ENCODE results near the gene ACSL5.

Gene ACSL5

DNA sequence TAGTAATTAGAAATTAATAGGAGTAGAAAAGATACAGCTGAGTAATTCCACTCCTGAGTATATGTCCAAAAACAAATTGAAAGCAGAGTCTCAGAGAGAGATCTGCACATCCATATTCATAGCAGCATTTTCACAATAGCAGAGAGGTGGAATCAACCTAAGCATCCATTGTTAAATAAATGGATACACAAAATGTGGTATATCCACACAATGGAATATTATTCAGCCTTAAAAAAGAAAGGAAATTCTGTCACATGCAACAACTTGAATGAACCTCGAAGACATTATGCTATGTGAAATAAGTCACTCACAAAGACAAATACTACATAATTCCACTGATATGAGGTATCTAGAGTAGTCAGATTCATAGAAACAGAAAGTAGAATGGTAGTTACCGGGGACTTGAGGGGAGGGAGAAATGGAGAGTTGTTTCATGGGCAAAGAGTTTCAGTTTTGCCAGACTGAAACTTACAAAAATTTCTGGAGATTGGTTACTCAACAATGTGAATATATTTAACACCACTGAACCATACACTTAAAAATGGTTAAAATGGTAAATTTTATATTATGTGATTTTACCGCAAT is 91.5 kb downstream of the ACSL5 start:
- DNase-seq (ENCODE audit: low read depth): no peak
- in situ Hi-C loops (cut with HindIII; ENCODE audit: low sequenced_read_pairs): no loop called here
- no peak overlapping the region for H3K4me3 ChIP-seq (ENCODE audit: low read depth, low read length)
- TF ChIP-seq, protein P1, sequence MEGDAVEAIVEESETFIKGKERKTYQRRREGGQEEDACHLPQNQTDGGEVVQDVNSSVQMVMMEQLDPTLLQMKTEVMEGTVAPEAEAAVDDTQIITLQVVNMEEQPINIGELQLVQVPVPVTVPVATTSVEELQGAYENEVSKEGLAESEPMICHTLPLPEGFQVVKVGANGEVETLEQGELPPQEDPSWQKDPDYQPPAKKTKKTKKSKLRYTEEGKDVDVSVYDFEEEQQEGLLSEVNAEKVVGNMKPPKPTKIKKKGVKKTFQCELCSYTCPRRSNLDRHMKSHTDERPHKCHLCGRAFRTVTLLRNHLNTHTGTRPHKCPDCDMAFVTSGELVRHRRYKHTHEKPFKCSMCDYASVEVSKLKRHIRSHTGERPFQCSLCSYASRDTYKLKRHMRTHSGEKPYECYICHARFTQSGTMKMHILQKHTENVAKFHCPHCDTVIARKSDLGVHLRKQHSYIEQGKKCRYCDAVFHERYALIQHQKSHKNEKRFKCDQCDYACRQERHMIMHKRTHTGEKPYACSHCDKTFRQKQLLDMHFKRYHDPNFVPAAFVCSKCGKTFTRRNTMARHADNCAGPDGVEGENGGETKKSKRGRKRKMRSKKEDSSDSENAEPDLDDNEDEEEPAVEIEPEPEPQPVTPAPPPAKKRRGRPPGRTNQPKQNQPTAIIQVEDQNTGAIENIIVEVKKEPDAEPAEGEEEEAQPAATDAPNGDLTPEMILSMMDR (IDR thresholded peaks at IDR 0.05; ENCODE audit: low read depth, low read length, missing control alignments): no peak

DNA sequence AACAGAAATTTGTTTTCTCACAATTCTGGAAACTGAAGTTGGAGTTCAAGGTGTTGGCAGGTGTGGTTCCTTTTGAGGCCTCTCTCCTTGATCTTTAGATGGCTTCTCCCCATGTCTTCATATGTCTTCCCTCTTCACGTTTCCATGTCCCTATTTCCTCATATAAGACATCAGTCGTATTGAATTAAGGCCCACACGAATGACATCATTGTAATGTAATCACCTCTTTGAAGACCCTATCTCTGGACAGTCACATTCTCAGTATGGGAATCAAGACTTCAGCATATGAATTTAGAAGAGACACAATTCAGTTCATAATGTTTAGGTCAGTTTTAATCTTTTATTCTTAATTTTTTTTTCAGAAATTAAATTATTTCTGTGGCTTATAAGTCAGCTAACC is 92.9 kb downstream of the ACSL5 start:
- no peak for DNase-seq (ENCODE audit: low read depth)
- TF ChIP-seq, protein P1 (IDR thresholded peaks at IDR 0.05; ENCODE audit: low read depth, low read length, missing control alignments): no peak
- H3K4me3 ChIP-seq (ENCODE audit: low read depth, low read length): no peak overlapping the region
- in situ Hi-C loops (cut with HindIII; ENCODE audit: low sequenced_read_pairs): no loop called here

DNA sequence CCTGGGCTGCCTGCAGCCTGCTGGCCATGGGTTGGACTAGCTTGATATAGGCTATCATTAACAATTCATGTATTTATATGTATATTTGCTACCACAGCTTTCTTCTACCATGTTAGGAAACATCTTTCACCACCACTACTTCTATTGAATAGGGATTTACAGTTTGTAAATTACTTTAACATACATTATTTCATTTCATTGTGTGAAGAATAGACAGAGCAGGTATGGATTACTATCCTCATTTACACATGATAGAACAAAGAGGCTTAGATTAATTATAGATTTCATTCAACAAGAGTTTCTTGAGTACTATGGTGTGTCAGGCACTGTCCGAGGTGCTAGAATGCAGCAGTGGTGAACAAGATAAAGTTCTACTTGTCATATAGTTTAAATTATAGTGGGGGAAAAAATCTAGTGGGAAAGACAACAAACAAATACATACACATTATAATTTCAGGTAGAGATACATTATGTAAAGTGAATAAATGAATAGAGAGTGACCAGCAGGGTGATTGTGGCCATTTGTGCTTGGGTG is 93.7 kb downstream of the ACSL5 start:
- in situ Hi-C loops (cut with HindIII; ENCODE audit: low sequenced_read_pairs): no loop called here
- no peak for DNase-seq (ENCODE audit: low read depth)
- H3K4me3 ChIP-seq (ENCODE audit: low read depth, low read length): no peak overlapping the region
- TF ChIP-seq, protein P1 (IDR thresholded peaks at IDR 0.05; ENCODE audit: low read depth, low read length, missing control alignments): no peak

DNA sequence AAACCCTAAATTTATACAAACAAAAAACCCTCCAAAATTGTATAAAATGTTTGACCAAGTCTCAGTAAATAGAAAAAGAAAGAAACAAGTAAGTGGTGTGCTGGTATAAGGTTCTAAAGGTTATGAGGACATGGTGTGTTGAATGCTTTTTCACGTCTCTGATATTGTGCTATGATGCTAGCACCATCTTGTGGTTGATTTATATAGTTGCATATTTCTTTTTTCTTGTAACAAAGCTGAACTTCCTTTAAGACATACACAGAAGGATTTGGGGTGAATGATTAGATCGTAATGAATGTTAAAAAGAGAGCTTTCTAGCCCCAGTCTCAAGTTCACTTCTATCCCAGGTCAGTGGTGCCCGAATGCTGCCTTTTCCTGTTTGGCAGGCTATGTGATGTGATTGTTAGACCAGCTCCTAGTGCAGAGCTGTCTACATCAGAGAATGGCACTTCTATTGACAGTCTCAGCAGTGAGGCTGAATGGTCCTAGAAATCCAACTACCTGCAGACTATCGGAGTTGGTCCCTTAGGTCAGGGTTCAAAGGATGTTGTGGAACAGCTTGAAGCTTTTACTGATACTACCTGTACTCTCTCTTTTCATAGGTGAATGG is 98.1 kb downstream of the ACSL5 start:
- no peak overlapping the region for H3K4me3 ChIP-seq (ENCODE audit: low read depth, low read length)
- in situ Hi-C loops (cut with HindIII; ENCODE audit: low sequenced_read_pairs): no loop called here
- DNase-seq (ENCODE audit: low read depth): peak; percentile 22
- TF ChIP-seq, protein P1 (IDR thresholded peaks at IDR 0.05; ENCODE audit: low read depth, low read length, missing control alignments): peak; percentile 49

DNA sequence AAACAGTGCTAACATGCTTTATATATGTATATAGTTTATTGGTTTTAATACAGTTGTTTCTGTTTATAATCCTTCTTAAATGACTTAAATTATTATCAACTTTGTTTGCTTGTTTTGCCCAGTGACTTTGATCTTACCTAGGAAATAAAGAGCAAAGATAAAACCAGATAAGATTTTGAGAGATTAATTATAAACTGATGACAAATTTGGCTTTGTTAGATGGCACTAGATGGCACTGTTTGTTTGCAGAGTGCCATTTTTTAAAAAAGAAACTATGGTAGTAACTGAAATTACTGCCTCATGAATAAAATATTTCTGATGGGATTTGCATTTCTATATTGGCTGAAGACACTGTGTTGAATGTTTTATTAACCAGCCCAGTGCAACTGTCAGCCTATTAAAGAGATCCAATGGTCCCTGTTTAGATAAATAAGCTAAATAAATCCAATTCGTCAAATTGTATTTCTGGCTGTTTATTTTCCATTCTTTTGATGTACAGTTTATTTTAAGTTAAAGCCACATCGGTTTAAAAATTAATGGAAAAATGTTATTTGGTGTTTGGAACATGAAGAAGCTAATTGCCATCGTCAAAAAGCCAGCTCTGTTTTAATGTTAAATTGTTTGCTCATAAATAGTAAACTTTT is 101.8 kb downstream of the ACSL5 start:
- no peak overlapping the region for H3K4me3 ChIP-seq (ENCODE audit: low read depth, low read length)
- peak; percentile 12 for DNase-seq (ENCODE audit: low read depth)
- TF ChIP-seq, protein P1 (IDR thresholded peaks at IDR 0.05; ENCODE audit: low read depth, low read length, missing control alignments): peak; percentile 30
- in situ Hi-C loops (cut with HindIII; ENCODE audit: low sequenced_read_pairs): no loop called here

All from astrocyte of the cerebellum (primary cell).